ENCODE measurements around the gene KRT82.

GRCh38 chr12:52380271-52380694 lies 25.9 kb downstream of the KRT82 start:
- TF ChIP-seq, protein P1, sequence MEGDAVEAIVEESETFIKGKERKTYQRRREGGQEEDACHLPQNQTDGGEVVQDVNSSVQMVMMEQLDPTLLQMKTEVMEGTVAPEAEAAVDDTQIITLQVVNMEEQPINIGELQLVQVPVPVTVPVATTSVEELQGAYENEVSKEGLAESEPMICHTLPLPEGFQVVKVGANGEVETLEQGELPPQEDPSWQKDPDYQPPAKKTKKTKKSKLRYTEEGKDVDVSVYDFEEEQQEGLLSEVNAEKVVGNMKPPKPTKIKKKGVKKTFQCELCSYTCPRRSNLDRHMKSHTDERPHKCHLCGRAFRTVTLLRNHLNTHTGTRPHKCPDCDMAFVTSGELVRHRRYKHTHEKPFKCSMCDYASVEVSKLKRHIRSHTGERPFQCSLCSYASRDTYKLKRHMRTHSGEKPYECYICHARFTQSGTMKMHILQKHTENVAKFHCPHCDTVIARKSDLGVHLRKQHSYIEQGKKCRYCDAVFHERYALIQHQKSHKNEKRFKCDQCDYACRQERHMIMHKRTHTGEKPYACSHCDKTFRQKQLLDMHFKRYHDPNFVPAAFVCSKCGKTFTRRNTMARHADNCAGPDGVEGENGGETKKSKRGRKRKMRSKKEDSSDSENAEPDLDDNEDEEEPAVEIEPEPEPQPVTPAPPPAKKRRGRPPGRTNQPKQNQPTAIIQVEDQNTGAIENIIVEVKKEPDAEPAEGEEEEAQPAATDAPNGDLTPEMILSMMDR (IDR thresholded peaks at IDR 0.05; ENCODE audit: low read depth, low read length), result peak; percentile 55
- no peak for TF ChIP-seq EZH2phosphoT487 (IDR thresholded peaks at IDR 0.05; ENCODE audit: low read depth)

Measured in OCI-LY3 (cell line).